GM12878 (cell line): ENCODE measurements around the gene AP2A2.

ENCODE experiments used
- ELK1 ChIP-seq: IDR thresholded peaks from 2 replicates; pipeline ENCODE4 v1.6.1; 2012; ENCODE audit warnings: low read depth, low read length, improper control_type of control experiment
- EZH2 ChIP-seq: IDR thresholded peaks from 2 replicates; pipeline ENCODE4 v1.6.1; 2012; ENCODE audit warnings: low read depth, mild to moderate bottlenecking, control low read depth, inconsistent platforms, low read length, borderline replicate concordance; ENCODE audit not compliant: control insufficient read depth

- TF ChIP-seq EZH2: no peak
- no peak for TF ChIP-seq ELK1
Measured at GRCh38 chr11:883527-883926, 42.1 kb upstream of the AP2A2 start.
